GM04504 (cell line): ENCODE measurements around the gene RPUSD4.

Experiments
- DNase-seq: peaks from one replicate; pipeline ENCODE4 v3.0.0-alpha.2; 2012; ENCODE audit warnings: low read depth

RPUSD4 gene

DNA sequence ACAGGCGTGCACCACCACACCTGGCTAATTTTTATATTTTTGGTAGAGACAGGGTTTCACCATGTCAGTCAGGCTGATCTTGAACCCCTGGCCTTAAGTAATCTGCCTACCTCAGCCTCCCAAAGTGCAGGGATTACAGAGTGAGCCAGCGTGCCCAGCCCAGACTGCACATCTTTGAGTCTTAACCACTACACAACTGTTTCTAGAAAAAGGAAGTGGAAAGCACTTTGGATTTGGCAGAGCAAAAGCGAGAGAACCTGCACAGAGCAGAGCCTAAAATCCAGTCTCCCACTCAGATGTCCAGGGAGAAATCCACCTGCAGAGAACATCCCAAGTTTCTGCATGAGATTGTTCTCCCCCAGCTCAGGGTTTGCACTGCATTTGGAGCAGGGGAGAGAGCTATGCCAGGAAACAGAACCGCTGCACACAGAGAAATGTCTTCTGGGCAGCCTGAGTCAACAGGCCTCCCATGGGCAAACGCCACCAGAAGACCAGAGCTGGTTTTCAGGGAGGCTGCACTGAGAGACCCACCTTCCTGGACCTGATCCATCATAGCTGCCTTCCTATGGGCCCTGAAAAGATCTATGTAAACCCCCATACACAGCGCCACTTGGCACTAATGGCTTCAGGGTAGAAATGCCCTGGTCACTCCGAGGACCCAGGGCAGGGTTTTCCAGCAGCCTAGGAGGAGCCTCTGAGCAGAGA is 54.0 kb downstream of the RPUSD4 start:
- no peak for DNase-seq

DNA sequence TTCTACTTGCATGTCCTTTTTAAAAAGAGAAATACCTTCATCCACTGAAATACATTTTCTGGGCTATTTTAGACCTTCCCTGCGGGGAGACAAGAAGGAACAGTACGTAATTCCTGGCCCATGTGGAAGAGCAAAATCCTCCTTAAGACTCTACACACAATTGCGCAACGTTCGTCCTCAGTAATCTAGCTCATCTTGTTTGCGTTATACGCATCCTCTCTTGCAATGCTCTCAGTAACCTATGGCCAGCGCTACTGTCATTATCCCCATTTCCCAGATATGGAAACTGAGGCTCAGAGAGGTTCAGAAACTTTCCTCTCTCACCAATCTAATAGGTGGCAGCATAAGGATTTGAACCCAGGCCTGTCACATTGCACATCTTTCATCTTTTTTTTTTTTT is 54.6 kb downstream of the RPUSD4 start:
- DNase-seq: no peak

DNA sequence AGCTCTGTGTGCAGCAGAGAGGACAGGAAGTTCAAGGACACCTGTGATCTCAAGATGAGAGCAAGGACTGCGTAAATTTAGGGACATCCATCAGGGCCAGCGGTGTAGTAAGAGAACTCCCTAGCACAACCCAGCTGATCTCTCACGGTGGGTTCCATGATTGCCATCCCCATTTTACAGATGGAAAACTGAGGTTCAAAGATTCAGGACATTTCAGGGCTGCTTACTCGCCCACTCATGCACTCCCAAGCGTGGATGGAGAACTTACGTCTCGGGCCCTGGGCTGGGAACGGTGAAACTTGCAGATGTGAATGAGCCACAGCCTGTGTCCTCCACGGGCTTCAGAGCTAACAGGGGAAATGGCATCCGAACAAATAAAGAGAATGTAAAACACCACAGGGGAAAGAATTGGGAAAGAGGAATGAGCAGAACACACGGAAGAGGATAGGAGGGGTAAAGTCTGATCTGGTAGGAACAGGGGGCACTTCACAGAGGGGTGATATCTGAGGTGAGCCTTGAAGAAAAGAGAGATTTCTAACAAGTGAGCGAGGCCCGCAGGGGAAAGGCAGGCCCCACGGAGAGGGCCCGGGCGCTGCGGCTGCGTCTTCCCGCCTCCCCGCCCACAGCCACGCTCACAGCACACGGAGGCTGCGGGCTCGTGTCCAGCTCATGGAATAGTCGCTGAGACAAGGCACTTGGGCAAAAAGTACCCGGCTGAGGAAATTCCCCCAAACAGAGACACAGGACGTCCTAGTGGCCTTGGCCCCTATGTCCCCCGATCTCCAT is 55.9 kb downstream of the RPUSD4 start:
- DNase-seq: no peak

GRCh38 chr11:126154691-126155090 is 56.8 kb downstream of the RPUSD4 start:
- DNase-seq: no peak

DNA sequence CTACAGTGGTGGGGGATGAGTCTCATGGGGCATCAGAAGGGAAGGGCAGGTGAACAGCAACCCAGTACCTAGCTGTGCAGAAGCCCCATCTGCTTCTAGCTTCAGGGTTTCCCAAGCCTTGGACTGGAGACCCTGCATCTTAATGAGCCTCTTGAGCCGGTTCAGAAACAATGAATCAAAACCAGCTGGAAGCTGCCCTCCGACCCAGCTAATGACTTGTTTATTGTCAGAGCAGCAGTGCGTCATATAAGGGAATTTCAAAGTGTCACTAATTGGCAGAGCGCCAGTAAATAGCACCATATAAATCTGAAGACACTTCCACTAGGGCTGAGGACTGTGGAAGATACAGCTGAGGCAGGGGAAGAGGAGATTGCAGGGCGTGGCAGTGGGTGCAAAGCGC is 57.5 kb downstream of the RPUSD4 start:
- no peak for DNase-seq

DNA sequence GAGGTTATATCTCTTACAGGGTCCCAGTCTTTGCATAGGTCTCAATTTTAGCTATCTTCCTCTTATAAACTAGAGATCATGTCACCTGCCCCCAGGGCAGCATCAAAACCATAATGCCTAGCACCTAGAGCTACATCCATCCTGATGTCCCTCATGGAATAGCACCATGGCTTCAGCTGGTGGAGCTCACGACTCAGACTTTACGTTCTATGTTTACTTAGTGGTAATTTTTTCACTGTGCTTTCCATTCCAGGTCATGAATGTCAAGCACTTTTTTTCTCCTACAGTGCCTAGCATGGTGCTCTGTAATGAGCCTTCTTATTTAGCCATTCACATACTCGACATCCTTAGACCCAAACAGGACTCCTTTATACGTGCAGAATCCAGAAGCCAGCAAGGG is 58.4 kb downstream of the RPUSD4 start:
- DNase-seq: no peak

DNA sequence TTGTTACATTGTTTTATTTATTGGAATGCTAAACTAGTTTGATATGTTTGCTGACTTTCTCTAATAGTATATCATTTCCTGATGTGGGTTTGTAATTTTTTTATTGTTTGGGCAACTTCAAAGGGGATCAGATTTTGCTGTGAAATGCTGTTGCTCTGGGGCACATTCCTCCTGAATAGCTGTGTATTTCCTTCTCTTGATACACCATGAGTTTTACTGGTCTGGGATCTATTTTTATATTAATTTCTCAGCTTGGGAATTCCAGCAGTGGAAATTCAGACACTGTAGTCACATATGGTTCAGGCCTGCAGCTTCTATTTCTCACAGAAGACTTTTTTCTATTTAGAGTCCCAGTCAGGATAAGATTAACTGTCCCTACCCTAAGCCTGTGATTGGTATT is 58.9 kb downstream of the RPUSD4 start:
- no peak for DNase-seq

DNA sequence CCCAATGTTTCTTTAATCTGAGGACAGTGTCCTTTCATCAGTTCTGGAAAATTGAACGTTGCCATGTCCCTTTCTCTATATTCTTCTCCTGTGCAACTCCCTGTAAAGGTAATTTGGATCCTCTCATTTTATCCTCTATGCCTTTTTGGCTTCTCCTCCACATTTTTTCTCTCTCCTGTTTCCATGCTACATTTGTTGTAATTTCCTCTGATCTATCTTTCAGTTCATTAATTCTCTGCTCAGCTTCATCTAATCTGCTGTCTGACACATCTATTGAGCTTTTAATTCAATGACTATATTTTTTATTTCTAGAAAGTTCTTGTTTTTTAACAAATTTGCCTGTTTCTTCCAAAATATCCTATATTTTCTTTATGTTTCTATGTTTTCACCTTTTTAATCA is 59.3 kb downstream of the RPUSD4 start:
- DNase-seq: no peak
